ENCODE data around the gene PRR5. TPM values are rescaled to one million over a fixed set of nuclear protein-coding genes. Genes with fewer than 3 reads are reported as not detected.
A peak's percentile ranks its signal among the peaks of the same experiment; 100 is the strongest.

Gene PRR5
- total and polyA plus RNA-seq, 2 of the 13 experiments (the other 11 are each of a cell fraction or from before 2014, with no cell fraction given) = 11.6 to 27.5 TPM

DNA sequence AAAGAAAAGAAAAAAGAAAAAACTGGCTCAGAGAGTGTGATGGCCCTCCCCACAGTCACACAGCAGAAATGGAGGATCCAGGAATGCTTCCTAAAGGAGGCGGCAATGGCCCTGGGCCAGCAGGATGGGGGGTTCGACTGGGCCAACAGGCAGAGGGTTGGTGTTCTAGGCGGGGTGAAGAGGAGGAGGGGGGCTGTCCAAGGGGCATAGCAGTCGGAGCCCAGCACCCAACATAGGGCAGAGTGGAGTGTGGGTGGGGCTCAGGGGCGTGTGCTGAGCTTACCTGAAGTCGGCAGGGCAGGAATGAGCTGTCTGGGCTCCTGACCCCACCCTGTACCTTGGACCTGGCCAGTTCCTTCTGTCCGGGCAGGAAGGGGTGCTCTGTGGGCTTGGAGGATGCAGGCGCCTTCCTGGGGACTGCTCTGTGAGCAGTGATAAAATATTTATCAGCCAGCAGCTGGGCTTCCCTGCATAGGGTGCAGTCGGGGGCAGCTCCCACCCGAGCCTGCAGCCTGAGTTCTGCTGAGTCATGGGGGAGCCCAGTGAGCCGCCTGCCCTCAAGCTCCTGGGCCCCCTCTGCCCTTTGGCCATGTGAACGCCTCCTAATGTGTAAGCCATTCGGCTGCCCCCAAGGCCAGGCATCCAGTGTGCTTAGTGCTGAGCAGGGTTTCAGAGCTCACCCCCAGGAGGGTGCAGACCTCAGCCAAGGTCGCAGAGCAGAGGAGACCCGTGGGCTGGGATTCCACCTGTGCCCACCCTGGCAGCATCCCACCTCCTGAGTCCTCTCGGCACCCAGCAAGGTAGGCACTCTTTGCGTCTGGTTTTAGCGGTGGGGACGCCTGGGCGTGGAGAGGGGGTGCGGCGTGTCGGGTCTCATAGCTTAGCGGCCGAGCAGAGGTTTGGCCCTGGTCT, 25.3 kb upstream of the PRR5 start (continued):
- TF ChIP-seq, protein P1, sequence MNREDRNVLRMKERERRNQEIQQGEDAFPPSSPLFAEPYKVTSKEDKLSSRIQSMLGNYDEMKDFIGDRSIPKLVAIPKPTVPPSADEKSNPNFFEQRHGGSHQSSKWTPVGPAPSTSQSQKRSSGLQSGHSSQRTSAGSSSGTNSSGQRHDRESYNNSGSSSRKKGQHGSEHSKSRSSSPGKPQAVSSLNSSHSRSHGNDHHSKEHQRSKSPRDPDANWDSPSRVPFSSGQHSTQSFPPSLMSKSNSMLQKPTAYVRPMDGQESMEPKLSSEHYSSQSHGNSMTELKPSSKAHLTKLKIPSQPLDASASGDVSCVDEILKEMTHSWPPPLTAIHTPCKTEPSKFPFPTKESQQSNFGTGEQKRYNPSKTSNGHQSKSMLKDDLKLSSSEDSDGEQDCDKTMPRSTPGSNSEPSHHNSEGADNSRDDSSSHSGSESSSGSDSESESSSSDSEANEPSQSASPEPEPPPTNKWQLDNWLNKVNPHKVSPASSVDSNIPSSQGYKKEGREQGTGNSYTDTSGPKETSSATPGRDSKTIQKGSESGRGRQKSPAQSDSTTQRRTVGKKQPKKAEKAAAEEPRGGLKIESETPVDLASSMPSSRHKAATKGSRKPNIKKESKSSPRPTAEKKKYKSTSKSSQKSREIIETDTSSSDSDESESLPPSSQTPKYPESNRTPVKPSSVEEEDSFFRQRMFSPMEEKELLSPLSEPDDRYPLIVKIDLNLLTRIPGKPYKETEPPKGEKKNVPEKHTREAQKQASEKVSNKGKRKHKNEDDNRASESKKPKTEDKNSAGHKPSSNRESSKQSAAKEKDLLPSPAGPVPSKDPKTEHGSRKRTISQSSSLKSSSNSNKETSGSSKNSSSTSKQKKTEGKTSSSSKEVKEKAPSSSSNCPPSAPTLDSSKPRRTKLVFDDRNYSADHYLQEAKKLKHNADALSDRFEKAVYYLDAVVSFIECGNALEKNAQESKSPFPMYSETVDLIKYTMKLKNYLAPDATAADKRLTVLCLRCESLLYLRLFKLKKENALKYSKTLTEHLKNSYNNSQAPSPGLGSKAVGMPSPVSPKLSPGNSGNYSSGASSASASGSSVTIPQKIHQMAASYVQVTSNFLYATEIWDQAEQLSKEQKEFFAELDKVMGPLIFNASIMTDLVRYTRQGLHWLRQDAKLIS (CRISPR knock-in tag; IDR thresholded peaks at IDR 0.05) = no peak
- TF ChIP-seq TP53 (CRISPR knock-in tag; conservative IDR thresholded peaks at IDR 0.05) (no peak), CEBPB (IDR thresholded peaks at IDR 0.05; ENCODE audit: borderline replicate concordance, low read depth, low read length) (no peak), DNMT3B (CRISPR knock-in tag; conservative IDR thresholded peaks at IDR 0.05) (no peak), ZNF747 (CRISPR knock-in tag; IDR thresholded peaks at IDR 0.05; ENCODE audit: borderline replicate concordance) (peak; percentile 56; the same call in 1 of the 2 replicates), ZNF558 (CRISPR knock-in tag; IDR thresholded peaks at IDR 0.05; ENCODE audit: borderline replicate concordance) (peak; percentile 69; the same call in 1 of the 2 replicates), ZNF562 (CRISPR knock-in tag; IDR thresholded peaks at IDR 0.05; ENCODE audit: borderline replicate concordance) (no peak), JUN (CRISPR knock-in tag; IDR thresholded peaks at IDR 0.05) (no peak), ZNF292 (CRISPR knock-in tag; IDR thresholded peaks at IDR 0.05; ENCODE audit: borderline replicate concordance, low read depth) (peak; percentile 98), PAF1 (CRISPR knock-in tag; IDR thresholded peaks at IDR 0.05) (no peak), ZNF773 (CRISPR knock-in tag; IDR thresholded peaks at IDR 0.05; ENCODE audit: borderline replicate concordance) (no peak), ZSCAN9 (CRISPR knock-in tag; IDR thresholded peaks at IDR 0.05; ENCODE audit: borderline replicate concordance) (no peak), CREM (IDR thresholded peaks at IDR 0.05) (no peak; the same call in 1 of the 2 replicates), CREM (CRISPR knock-in tag; IDR thresholded peaks at IDR 0.05) (no peak)
- TF ChIP-seq, protein P2, sequence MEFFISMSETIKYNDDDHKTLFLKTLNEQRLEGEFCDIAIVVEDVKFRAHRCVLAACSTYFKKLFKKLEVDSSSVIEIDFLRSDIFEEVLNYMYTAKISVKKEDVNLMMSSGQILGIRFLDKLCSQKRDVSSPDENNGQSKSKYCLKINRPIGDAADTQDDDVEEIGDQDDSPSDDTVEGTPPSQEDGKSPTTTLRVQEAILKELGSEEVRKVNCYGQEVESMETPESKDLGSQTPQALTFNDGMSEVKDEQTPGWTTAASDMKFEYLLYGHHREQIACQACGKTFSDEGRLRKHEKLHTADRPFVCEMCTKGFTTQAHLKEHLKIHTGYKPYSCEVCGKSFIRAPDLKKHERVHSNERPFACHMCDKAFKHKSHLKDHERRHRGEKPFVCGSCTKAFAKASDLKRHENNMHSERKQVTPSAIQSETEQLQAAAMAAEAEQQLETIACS (CRISPR knock-in tag; IDR thresholded peaks at IDR 0.05) = no peak; the same call in 1 of the 2 replicates
- TF ChIP-seq, protein P3, sequence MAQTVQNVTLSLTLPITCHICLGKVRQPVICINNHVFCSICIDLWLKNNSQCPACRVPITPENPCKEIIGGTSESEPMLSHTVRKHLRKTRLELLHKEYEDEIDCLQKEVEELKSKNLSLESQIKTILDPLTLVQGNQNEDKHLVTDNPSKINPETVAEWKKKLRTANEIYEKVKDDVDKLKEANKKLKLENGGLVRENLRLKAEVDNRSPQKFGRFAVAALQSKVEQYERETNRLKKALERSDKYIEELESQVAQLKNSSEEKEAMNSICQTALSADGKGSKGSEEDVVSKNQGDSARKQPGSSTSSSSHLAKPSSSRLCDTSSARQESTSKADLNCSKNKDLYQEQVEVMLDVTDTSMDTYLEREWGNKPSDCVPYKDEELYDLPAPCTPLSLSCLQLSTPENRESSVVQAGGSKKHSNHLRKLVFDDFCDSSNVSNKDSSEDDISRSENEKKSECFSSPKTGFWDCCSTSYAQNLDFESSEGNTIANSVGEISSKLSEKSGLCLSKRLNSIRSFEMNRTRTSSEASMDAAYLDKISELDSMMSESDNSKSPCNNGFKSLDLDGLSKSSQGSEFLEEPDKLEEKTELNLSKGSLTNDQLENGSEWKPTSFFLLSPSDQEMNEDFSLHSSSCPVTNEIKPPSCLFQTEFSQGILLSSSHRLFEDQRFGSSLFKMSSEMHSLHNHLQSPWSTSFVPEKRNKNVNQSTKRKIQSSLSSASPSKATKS (CRISPR knock-in tag; IDR thresholded peaks at IDR 0.05) = 0 out of 2 replicates have a peak, but pooled peaks have one; percentile 39
- TF ChIP-seq, protein P4, sequence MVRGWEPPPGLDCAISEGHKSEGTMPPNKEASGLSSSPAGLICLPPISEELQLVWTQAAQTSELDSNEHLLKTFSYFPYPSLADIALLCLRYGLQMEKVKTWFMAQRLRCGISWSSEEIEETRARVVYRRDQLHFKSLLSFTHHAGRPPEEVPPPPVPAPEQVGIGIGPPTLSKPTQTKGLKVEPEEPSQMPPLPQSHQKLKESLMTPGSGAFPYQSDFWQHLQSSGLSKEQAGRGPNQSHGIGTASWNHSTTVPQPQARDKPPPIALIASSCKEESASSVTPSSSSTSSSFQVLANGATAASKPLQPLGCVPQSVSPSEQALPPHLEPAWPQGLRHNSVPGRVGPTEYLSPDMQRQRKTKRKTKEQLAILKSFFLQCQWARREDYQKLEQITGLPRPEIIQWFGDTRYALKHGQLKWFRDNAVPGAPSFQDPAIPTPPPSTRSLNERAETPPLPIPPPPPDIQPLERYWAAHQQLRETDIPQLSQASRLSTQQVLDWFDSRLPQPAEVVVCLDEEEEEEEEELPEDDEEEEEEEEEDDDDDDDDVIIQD (CRISPR knock-in tag; IDR thresholded peaks at IDR 0.05; ENCODE audit: low read depth) = no peak
- TF ChIP-seq, protein P5, sequence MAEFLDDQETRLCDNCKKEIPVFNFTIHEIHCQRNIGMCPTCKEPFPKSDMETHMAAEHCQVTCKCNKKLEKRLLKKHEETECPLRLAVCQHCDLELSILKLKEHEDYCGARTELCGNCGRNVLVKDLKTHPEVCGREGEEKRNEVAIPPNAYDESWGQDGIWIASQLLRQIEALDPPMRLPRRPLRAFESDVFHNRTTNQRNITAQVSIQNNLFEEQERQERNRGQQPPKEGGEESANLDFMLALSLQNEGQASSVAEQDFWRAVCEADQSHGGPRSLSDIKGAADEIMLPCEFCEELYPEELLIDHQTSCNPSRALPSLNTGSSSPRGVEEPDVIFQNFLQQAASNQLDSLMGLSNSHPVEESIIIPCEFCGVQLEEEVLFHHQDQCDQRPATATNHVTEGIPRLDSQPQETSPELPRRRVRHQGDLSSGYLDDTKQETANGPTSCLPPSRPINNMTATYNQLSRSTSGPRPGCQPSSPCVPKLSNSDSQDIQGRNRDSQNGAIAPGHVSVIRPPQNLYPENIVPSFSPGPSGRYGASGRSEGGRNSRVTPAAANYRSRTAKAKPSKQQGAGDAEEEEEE (CRISPR knock-in tag; IDR thresholded peaks at IDR 0.05; ENCODE audit: borderline replicate concordance) = 0 out of 2 replicates have a peak, but pooled peaks have one; percentile 39
